Epithelial cell of esophagus (primary cell): ENCODE results near the gene PMVK.

Experiments
- DNase-seq: peaks from one replicate; pipeline ENCODE4 v3.0.0; 2010; ENCODE audit warnings: low read depth
- H3K4me3 ChIP-seq: 2 replicates; pipeline ENCODE4 v1.5.1; 2011; ENCODE audit warnings: mild to moderate bottlenecking, low read length, control low read depth
- TF ChIP-seq, protein P1 (sequence below): IDR thresholded peaks from 2 replicates; pipeline ENCODE4 v1.5.1; 2011; ENCODE audit warnings: low read depth, mild to moderate bottlenecking, low read length, control low read depth, inconsistent platforms; ENCODE audit not compliant: insufficient read depth; ENCODE audit errors: missing control alignments

Gene PMVK

GRCh38 chr1:154948079-154948478 lies 11.6 kb upstream of the PMVK start:
- no peak for DNase-seq
- H3K4me3 ChIP-seq = no peak overlapping the region
- TF ChIP-seq, protein P1, sequence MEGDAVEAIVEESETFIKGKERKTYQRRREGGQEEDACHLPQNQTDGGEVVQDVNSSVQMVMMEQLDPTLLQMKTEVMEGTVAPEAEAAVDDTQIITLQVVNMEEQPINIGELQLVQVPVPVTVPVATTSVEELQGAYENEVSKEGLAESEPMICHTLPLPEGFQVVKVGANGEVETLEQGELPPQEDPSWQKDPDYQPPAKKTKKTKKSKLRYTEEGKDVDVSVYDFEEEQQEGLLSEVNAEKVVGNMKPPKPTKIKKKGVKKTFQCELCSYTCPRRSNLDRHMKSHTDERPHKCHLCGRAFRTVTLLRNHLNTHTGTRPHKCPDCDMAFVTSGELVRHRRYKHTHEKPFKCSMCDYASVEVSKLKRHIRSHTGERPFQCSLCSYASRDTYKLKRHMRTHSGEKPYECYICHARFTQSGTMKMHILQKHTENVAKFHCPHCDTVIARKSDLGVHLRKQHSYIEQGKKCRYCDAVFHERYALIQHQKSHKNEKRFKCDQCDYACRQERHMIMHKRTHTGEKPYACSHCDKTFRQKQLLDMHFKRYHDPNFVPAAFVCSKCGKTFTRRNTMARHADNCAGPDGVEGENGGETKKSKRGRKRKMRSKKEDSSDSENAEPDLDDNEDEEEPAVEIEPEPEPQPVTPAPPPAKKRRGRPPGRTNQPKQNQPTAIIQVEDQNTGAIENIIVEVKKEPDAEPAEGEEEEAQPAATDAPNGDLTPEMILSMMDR = no peak

DNA sequence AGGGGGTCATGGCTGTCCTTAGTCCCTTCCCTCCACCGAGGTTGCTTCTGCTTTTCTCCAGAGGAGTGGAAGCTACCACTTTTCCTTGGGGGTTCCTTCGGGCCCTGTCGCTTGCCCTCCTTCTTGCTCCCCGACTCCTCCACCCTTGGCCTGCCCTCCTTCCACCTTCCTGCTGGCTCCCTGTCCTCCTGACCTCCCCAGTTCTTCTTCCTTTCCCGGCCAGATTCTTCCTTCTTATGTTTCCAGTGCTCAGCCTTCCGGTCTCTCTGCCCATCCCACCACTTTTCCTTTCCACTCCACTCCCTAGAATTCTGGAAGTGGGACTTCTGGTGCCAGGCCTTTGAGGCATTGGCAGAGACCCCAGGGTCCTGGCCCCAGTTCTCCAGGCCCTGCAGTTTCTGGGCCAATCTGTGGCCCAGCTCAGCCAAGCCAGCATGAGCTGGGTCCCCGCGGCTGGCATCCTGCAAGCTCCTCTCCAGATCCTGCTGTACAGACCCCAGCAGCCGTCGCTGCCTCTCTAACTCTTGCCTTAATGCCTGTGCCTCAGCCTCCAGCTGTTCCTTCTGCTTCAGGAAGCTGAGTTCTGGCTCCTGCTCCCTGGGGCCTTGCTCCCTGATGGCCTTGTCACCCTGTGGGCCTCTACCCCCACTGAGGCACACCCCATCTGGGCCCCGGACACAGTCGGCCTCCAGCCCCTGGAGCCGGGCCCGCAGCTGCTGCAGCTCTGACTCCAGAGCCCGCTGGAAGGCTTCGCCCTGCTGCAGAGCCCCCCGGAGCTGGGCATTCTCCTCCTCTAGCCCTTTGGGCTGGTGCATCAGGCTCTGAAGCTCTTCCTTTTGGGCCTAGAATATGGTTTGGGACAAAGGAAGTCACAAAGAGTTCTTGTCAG lies 9.7 kb upstream of the PMVK start:
- DNase-seq = no peak
- no peak overlapping the region for H3K4me3 ChIP-seq
- TF ChIP-seq, protein P1 = no peak

DNA sequence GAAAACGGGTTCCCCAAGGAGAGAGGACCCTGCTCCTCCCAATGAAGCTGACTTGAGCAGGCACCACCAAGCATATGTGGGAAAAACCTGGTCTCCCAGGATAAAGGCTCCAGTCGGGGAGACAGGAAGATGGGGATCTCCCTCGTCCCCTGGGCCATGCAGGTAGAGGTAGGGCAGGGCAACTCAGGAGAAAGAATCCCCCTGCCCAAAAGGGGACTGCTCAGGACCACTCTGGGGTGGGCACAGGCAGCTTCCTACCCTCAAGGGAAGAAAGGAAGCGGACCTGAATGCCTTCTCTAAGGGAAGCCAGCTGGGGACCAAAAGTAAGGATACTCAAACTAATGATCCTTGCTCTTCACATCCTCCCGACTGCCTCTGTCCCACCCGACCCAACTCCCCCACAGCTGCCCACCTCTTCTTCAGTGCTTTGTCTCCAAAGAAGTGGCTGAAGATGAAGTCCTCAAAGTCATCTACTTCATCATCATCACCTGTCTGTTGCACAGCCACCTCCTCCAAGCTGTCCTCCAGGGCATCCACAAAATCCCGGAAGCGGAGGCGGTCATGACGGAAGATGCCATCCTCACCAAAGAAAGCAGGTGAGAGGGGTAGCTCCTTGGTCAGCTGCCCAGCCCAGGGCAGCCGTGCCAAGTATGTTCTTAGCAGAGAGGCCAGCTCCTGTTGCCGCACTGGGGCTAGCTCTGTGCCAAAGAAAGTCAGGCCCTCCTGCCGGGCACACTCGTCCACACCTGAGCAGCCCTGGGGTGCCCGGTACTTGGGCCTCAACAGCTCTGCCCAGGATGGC lies 8.8 kb upstream of the PMVK start:
- no peak for DNase-seq
- H3K4me3 ChIP-seq = no peak overlapping the region
- TF ChIP-seq, protein P1 = no peak

DNA sequence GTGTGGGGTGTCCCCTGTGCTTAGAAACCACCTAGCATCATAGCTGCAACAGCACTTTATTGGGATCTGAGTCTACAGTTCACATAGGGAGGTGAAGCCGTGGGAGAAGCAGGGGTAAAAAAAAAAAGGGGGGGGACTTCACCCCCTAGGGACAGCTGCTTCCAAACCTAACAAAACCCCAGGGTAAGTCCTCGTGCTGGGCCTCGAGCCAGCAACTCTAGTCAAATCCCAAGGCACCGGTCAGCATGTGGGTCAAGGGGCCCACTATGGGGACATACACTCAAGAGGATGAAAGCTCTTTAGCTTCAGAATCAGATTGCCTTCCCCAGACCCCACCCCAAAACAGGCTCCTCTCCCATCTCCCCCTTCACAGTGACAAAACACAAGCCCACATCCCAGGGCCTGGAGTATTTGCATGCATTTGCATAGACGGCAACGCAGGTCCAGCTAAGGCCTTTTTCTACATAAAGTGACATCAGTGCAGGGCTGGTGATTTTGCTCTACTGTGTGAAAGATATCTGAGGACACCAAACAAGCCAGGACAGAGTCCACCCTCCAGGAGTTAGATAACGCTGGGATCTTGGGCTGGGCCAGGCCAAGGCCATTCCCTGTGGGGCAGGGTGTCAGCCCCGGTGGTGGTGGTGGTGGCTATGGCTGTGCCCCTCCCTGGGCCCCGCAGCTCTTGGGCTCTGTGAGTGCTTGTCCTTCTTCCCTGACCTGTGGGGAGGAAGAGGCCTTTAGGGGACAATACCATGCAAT lies 8.1 kb upstream of the PMVK start:
- DNase-seq = no peak
- H3K4me3 ChIP-seq = no peak overlapping the region
- TF ChIP-seq, protein P1 = no peak

DNA sequence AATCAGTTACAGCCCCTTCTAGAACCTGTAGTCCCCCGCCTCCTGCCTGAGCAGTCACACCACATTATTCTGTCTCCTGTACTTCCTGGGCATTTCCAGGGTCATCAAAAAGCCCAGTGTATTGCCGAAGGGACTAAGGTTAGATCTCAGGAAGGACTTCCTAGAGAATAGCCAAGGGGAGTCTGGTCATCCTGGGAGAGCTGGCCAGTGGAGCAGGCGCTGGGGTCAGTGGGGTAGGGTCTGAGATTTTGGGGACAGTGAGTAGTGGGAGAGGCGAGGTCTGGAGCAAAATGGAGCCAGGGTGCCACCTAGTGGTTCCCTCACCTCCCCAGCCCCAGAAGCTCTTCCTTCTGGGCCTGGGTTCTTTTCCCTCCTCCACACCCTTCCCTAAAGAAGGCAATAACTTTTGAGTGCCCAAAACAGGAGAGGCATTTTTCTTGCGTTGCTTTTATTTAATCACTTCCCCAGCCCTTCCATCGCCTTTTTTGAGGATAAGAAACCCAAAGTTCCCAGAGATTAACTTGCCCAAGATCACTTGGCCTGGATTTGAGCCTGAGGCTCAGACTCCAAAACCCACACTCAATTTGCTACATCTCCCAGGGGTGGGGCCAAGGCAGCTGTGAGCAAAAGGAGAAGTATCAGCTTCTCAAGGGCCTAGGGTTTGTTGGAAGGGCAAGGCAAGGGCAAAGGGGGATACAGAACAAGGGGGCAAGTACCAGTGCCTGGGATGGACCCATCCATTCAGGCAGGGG lies 7.3 kb upstream of the PMVK start:
- TF ChIP-seq, protein P1 = peak; percentile 88
- H3K4me3 ChIP-seq = no peak overlapping the region
- DNase-seq = peak; percentile 47
